Chondrocyte (in vitro differentiated cells): ENCODE data around the gene ABHD5. TPM values are rescaled to one million over a fixed set of nuclear protein-coding genes. Genes with fewer than 3 reads are reported as not detected.

Source experiments
- DNase-seq: peaks from one replicate; pipeline ENCODE4 v3.0.0; 2021; ENCODE audit warnings: mixed read lengths, low spot score
- H3K27ac Mint-ChIP-seq: one replicate; pipeline ENCODE4 v1.8.0; 2021; ENCODE audit warnings: mild to moderate bottlenecking, moderate library complexity, mixed read lengths; ENCODE audit not compliant: unreplicated experiment
- H3K27me3 Mint-ChIP-seq: 2 replicates; pipeline ENCODE4 v1.8.0; 2021; ENCODE audit warnings: low read depth, mixed read lengths
- H3K36me3 Mint-ChIP-seq: 2 replicates; pipeline ENCODE4 v1.8.0; 2021; ENCODE audit warnings: low read depth, mixed read lengths
- H3K4me1 Mint-ChIP-seq: 2 replicates; pipeline ENCODE4 v1.8.0; 2021; ENCODE audit warnings: low read depth, mild to moderate bottlenecking, mixed read lengths
- H3K4me3 Mint-ChIP-seq: one replicate; pipeline ENCODE4 v1.8.0; 2021; ENCODE audit warnings: mild to moderate bottlenecking, moderate library complexity, mixed read lengths; ENCODE audit not compliant: unreplicated experiment
- H3K9me3 Mint-ChIP-seq: 2 replicates; pipeline ENCODE4 v1.8.0; 2021; ENCODE audit warnings: low read depth, mixed read lengths
- CTCF ChIP-seq: fragments of 200-600 bp; sonication (generic); IDR thresholded peaks from 2 replicates; pipeline ENCODE4 v1.5.0; 2021; ENCODE audit warnings: antibody characterized with exemption, mild to moderate bottlenecking, moderate library complexity
- total RNA-seq: library from RNA; stranded (reverse); gene quantifications from 3 replicates; pipeline ENCODE4 v1.2.1, GENCODE V29; 2021

ABHD5 gene
- total RNA-seq, 1 donor from 2014 or later = 12.7 TPM

- no peak for DNase-seq
- Mint-ChIP-seq H3K27ac (no peak overlapping the region), H3K4me3 (no peak overlapping the region), H3K4me1 (peaks cover 25% of the 10 kb centered on the region), H3K27me3 (no peaks in the 10 kb centered on the region), H3K36me3 (no peaks in the 10 kb centered on the region), H3K9me3 (peaks cover 4% of the 10 kb centered on the region)
- TF ChIP-seq CTCF = no peak
Measured at GRCh38 chr3:43752905-43753304, 62.2 kb downstream of the ABHD5 start.

GRCh38 chr3:43753741-43754715, 63.3 kb downstream of the ABHD5 start:
- Mint-ChIP-seq H3K9me3 (peaks cover 4% of the 10 kb centered on the region), H3K4me3 (peak overlapping the region; percentile 17), H3K36me3 (no peaks in the 10 kb centered on the region), H3K27me3 (no peaks in the 10 kb centered on the region), H3K27ac (peak overlapping the region; percentile 75), H3K4me1 (peaks cover 24% of the 10 kb centered on the region)
- no peak for DNase-seq
- no peak for TF ChIP-seq CTCF

DNA sequence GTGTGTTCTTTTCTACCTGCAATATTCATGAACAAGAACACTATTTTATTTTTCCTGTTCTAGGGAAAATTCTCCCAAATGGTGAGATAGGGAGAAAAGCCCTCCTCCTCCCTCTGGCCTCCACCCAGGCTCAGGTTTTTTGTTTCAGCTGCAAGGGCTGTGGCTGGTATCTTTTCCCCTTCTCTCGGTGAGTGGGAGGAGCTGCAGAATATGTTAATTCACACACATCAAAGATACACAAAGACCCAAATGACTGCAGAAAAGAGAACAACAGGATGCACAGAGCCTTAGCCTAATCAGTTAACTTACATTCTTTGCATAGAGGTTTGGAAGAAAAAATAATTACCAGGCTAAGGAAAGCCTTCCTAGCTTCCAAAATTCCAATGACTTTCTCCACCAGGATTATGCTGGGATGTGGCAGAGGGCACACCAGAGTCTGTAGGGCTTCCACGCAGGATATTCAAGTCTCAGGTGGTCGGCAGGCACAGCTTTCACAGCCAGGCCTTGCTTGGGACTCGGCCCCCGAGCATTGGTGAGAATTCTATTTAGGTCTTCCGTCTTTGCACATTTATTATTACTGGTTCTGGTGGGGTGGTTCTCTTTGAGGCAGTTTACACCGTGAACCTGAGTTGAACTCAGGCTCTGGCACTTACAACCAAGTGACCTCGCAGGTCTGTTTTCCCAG, 64.9 kb downstream of the ABHD5 start:
- TF ChIP-seq CTCF = no peak
- Mint-ChIP-seq H3K9me3 (peaks cover under 1% of the 10 kb centered on the region), H3K4me3 (no peak overlapping the region), H3K27me3 (no peaks in the 10 kb centered on the region), H3K36me3 (no peaks in the 10 kb centered on the region), H3K4me1 (peaks cover 33% of the 10 kb centered on the region), H3K27ac (no peak overlapping the region)
- DNase-seq = no peak

- no peaks in the 10 kb centered on the region for H3K9me3 Mint-ChIP-seq
- TF ChIP-seq CTCF = no peak
- no peak overlapping the region for H3K4me3 Mint-ChIP-seq
- H3K36me3 Mint-ChIP-seq = no peaks in the 10 kb centered on the region
- H3K4me1 Mint-ChIP-seq = peaks cover 33% of the 10 kb centered on the region
- DNase-seq = no peak
- no peak overlapping the region for H3K27ac Mint-ChIP-seq
- no peaks in the 10 kb centered on the region for H3K27me3 Mint-ChIP-seq
Measured at GRCh38 chr3:43757666-43758321, 67.1 kb downstream of the ABHD5 start.

- Mint-ChIP-seq H3K27me3 (no peaks in the 10 kb centered on the region), H3K4me1 (peaks cover 27% of the 10 kb centered on the region), H3K27ac (peak overlapping the region; percentile 72), H3K4me3 (no peak overlapping the region), H3K9me3 (no peaks in the 10 kb centered on the region), H3K36me3 (no peaks in the 10 kb centered on the region)
- DNase-seq = no peak
- no peak for TF ChIP-seq CTCF
Measured at GRCh38 chr3:43758592-43759225, 68.0 kb downstream of the ABHD5 start.
